Neural progenitor cell (in vitro differentiated cells): ENCODE data around the gene STK39. TPM values are rescaled to one million over a fixed set of nuclear protein-coding genes. Genes with fewer than 3 reads are reported as not detected.

Experiments used
- DNase-seq: peaks from one replicate; pipeline ENCODE4 v3.0.0-alpha.2; 2016; ENCODE audit warnings: low spot score
- H2AFZ ChIP-seq: fragments of 200-600 bp; sonication (generic); replicated peaks from 2 replicates; pipeline ENCODE4 v1.6.1; 2016; ENCODE audit warnings: antibody characterized with exemption
- H3F3A ChIP-seq: fragments of 200-600 bp; sonication (generic); 2 replicates; pipeline ENCODE4 v1.6.1; 2016; ENCODE audit warnings: antibody characterized with exemption, low read depth
- H3K27ac ChIP-seq: fragments of 200-600 bp; sonication (generic); 2 replicates; pipeline ENCODE4 v1.5.1; 2016; ENCODE audit warnings: mild to moderate bottlenecking
- H3K27me3 ChIP-seq: fragments of 200-600 bp; sonication (generic); 2 replicates; pipeline ENCODE4 v1.6.1; 2016; ENCODE audit warnings: mild to moderate bottlenecking, moderate library complexity
- H3K36me3 ChIP-seq: fragments of 200-600 bp; sonication (generic); 2 replicates; pipeline ENCODE4 v1.5.1; 2016
- H3K4me1 ChIP-seq: fragments of 200-600 bp; sonication (generic); 2 replicates; pipeline ENCODE4 v1.6.1; 2016; ENCODE audit warnings: mixed run types
- H3K4me2 ChIP-seq: fragments of 200-600 bp; sonication (generic); 2 replicates; pipeline ENCODE4 v1.6.1; 2016
- H3K4me3 ChIP-seq: fragments of 200-600 bp; sonication (generic); 2 replicates; pipeline ENCODE4 v1.5.1; 2016
- H3K79me2 ChIP-seq: fragments of 200-600 bp; sonication (generic); 2 replicates; pipeline ENCODE4 v1.6.1; 2016; ENCODE audit warnings: low read depth
- H3K9ac ChIP-seq: fragments of 200-600 bp; sonication (generic); 2 replicates; pipeline ENCODE4 v1.6.1; 2016
- H3K9me3 ChIP-seq: fragments of 200-600 bp; sonication (generic); 2 replicates; pipeline ENCODE4 v1.5.1; 2016; ENCODE audit warnings: low read depth
- H4K20me1 ChIP-seq: fragments of 200-600 bp; sonication (generic); 2 replicates; pipeline ENCODE4 v1.6.1; 2016; ENCODE audit warnings: low read depth
- H3K27ac Mint-ChIP-seq: 3 replicates; pipeline ENCODE4 v1.8.0; 2021; ENCODE audit warnings: mixed read lengths
- H3K27me3 Mint-ChIP-seq: 2 replicates; pipeline ENCODE4 v1.8.0; 2022; ENCODE audit warnings: low read depth, mild to moderate bottlenecking, inconsistent platforms, moderate library complexity, mixed read lengths; ENCODE audit not compliant: insufficient read depth
- H3K36me3 Mint-ChIP-seq: 3 replicates; pipeline ENCODE4 v1.8.0; 2021; ENCODE audit warnings: mixed read lengths
- H3K4me1 Mint-ChIP-seq: 3 replicates; pipeline ENCODE4 v1.8.0; 2021; ENCODE audit warnings: mixed read lengths
- H3K4me3 Mint-ChIP-seq: 3 replicates; pipeline ENCODE4 v1.8.0; 2021; ENCODE audit warnings: mild to moderate bottlenecking, moderate library complexity, mixed read lengths
- H3K9me3 Mint-ChIP-seq: 3 replicates; pipeline ENCODE4 v1.8.0; 2020; ENCODE audit warnings: mixed read lengths
- CTCF ChIP-seq: fragments of 200-600 bp; sonication (generic); IDR thresholded peaks from 2 replicates; pipeline ENCODE4 v1.5.1; 2017; ENCODE audit warnings: antibody characterized with exemption, mild to moderate bottlenecking
- EZH2 ChIP-seq: fragments of 200-600 bp; sonication (generic); IDR thresholded peaks from 2 replicates; pipeline ENCODE4 v1.6.1; 2017; ENCODE audit warnings: antibody characterized with exemption, mild to moderate bottlenecking, moderate library complexity
- EZH2phosphoT487 ChIP-seq: fragments of 200-600 bp; sonication (generic); IDR thresholded peaks from 2 replicates; pipeline ENCODE4 v1.6.1; 2017; ENCODE audit warnings: antibody characterized with exemption
- total RNA-seq: library from RNA; depleted of rRNA; stranded (reverse); fragments of >200 nt; gene quantifications from 2 replicates; pipeline ENCODE4 v1.2.3, GENCODE V29; 2015; ENCODE audit warnings: low replicate concordance

STK39 gene
- total RNA-seq, 1 donor from 2014 or later, result 23.8 TPM

- Histone ChIP-seq H3K9me3 (no peaks in the 10 kb centered on the region), H3K79me2 (no peaks in the 10 kb centered on the region), H3K27ac (no peak overlapping the region), H3K9ac (no peak overlapping the region), H3K4me1 (peaks cover 49% of the 10 kb centered on the region), H4K20me1 (no peaks in the 10 kb centered on the region), H3F3A (peaks cover 12% of the 10 kb centered on the region), H3K4me3 (no peak overlapping the region), H3K36me3 (no peaks in the 10 kb centered on the region), H3K4me2 (no peak overlapping the region), H3K27me3 (no peaks in the 10 kb centered on the region), H2AFZ (no peak overlapping the region)
- H3K4me3 Mint-ChIP-seq, result no peak overlapping the region
- peaks cover 36% of the 10 kb centered on the region for H3K4me1 Mint-ChIP-seq
- no peaks in the 10 kb centered on the region for H3K9me3 Mint-ChIP-seq
- peak overlapping the region; percentile 67 for H3K27ac Mint-ChIP-seq
- no peak for DNase-seq
- H3K27me3 Mint-ChIP-seq, result peaks cover 4% of the 10 kb centered on the region
- no peak for TF ChIP-seq EZH2phosphoT487
- TF ChIP-seq EZH2, result no peak
- TF ChIP-seq CTCF, result no peak
- peaks cover 2% of the 10 kb centered on the region for H3K36me3 Mint-ChIP-seq
These were observed 54.4 kb downstream of the STK39 start for GRCh38 chr2:168192839-168193616.

- H3F3A ChIP-seq, result peaks cover 18% of the 10 kb centered on the region
- H3K27me3 ChIP-seq, result no peaks in the 10 kb centered on the region
- no peak overlapping the region for H3K4me3 ChIP-seq
- peaks cover 4% of the 10 kb centered on the region for H3K27me3 Mint-ChIP-seq
- H3K36me3 Mint-ChIP-seq, result peaks cover 2% of the 10 kb centered on the region
- no peaks in the 10 kb centered on the region for H3K79me2 ChIP-seq
- no peaks in the 10 kb centered on the region for H3K36me3 ChIP-seq
- H4K20me1 ChIP-seq, result no peaks in the 10 kb centered on the region
- TF ChIP-seq CTCF (no peak), EZH2phosphoT487 (no peak), EZH2 (no peak)
- no peak overlapping the region for H3K4me2 ChIP-seq
- H2AFZ ChIP-seq, result no peak overlapping the region
- H3K4me1 ChIP-seq, result peaks cover 53% of the 10 kb centered on the region
- H3K9me3 Mint-ChIP-seq, result no peaks in the 10 kb centered on the region
- peaks cover 36% of the 10 kb centered on the region for H3K4me1 Mint-ChIP-seq
- H3K27ac ChIP-seq, result no peak overlapping the region
- no peak overlapping the region for H3K27ac Mint-ChIP-seq
- H3K9me3 ChIP-seq, result no peaks in the 10 kb centered on the region
- H3K4me3 Mint-ChIP-seq, result no peak overlapping the region
- DNase-seq, result no peak
- H3K9ac ChIP-seq, result no peak overlapping the region
These were observed 55.2 kb downstream of the STK39 start for GRCh38 chr2:168191955-168192785.

- Mint-ChIP-seq H3K36me3 (no peaks in the 10 kb centered on the region), H3K27ac (peak overlapping the region; percentile 30), H3K9me3 (no peaks in the 10 kb centered on the region), H3K27me3 (peaks cover 4% of the 10 kb centered on the region), H3K4me3 (no peak overlapping the region), H3K4me1 (peaks cover 45% of the 10 kb centered on the region)
- Histone ChIP-seq H3K9ac (no peak overlapping the region), H3K79me2 (no peaks in the 10 kb centered on the region), H3K27me3 (no peaks in the 10 kb centered on the region), H3K4me1 (peaks cover 65% of the 10 kb centered on the region), H4K20me1 (peaks cover 8% of the 10 kb centered on the region), H3K27ac (no peak overlapping the region), H3K36me3 (no peaks in the 10 kb centered on the region), H3K4me3 (no peak overlapping the region), H3K9me3 (no peaks in the 10 kb centered on the region), H3K4me2 (peak overlapping the region; percentile 18), H3F3A (peaks cover 32% of the 10 kb centered on the region), H2AFZ (no peak overlapping the region)
- peak; percentile 72 for DNase-seq
- TF ChIP-seq CTCF, result no peak
- no peak for TF ChIP-seq EZH2
- TF ChIP-seq EZH2phosphoT487, result no peak
These were observed 56.6 kb downstream of the STK39 start for GRCh38 chr2:168190590-168191336.
